ENCODE data around the gene CDK14. TPM values are rescaled to one million over a fixed set of nuclear protein-coding genes. Genes with fewer than 3 reads are reported as not detected.

Gene CDK14
- total and polyA plus RNA-seq, 2 of the 8 experiments (the other 6 are each of a cell fraction or from before 2014, with no cell fraction given) = 5.5 to 47.3 TPM

- Histone ChIP-seq H3K4me2 (ENCODE audit: insufficient read depth in 1 of 2, low read depth in 2 of 2, low read length in 2 of 2) (no peak overlapping the region), H3K18ac (ENCODE audit: extremely low read depth, low read length) (no peak overlapping the region), H4K8ac (ENCODE audit: extremely low read depth, insufficient read depth, low read length) (no peak overlapping the region), H3K9me3 (ENCODE audit: insufficient read depth in 2 of 2, low read depth in 1 of 2, low read length in 1 of 2) (no peaks in the 10 kb centered on the region), H2BK5ac (ENCODE audit: low read depth, low read length) (no peak overlapping the region), H2AFZ (ENCODE audit: low read length) (no peak overlapping the region), H3K23ac (ENCODE audit: insufficient read length) (no peak overlapping the region), H3K4me1 (replicated peaks in 1 of 4; ENCODE audit: control insufficient read depth in 3 of 4, insufficient read depth in 4 of 4, low read length in 3 of 4) (no peaks in the 10 kb centered on the region), H2BK120ac (replicated peaks; ENCODE audit: low read depth, low read length) (no peak overlapping the region), H3K23me2 (ENCODE audit: low read depth, low read length) (no peaks in the 10 kb centered on the region), H3K79me2 (ENCODE audit: control insufficient read depth in 1 of 2, insufficient read depth in 2 of 2, low read length in 2 of 2) (no peaks in the 10 kb centered on the region), H3K36me3 (ENCODE audit: control insufficient read depth in 2 of 4, insufficient read depth in 4 of 4, low read length in 3 of 4) (no peaks in the 10 kb centered on the region), H2BK15ac (ENCODE audit: low read length) (no peak overlapping the region), H3K56ac (replicated peaks; ENCODE audit: insufficient read length, low read depth, low read length) (no peak overlapping the region), H3K27me3 (replicated peaks in 1 of 4; ENCODE audit: control insufficient read depth in 3 of 4, extremely low read depth in 1 of 4, insufficient read depth in 3 of 4, low read length in 3 of 4) (no peaks in the 10 kb centered on the region), H4K91ac (replicated peaks; ENCODE audit: insufficient read length, low read length) (no peak overlapping the region), H3K79me1 (ENCODE audit: low read depth, low read length) (no peaks in the 10 kb centered on the region), H3K4me3 (ENCODE audit: extremely low read depth in 1 of 4, insufficient read depth in 2 of 4, low read depth in 3 of 4, low read length in 4 of 4) (no peak overlapping the region), H2BK12ac (ENCODE audit: low read depth, low read length) (no peak overlapping the region), H3K9ac (replicated peaks in 1 of 4; ENCODE audit: extremely low read depth in 1 of 4, low read depth in 3 of 4, low read length in 3 of 4) (no peak overlapping the region), H4K5ac (ENCODE audit: insufficient read length, low read depth, low read length) (no peak overlapping the region), H3K14ac (ENCODE audit: insufficient read length) (no peak overlapping the region), H2AK5ac (ENCODE audit: low read depth, low read length) (no peak overlapping the region), H3K4ac (replicated peaks; ENCODE audit: insufficient read length, low read depth, low read length) (no peak overlapping the region), H4K20me1 (replicated peaks in 1 of 2; ENCODE audit: control insufficient read depth in 1 of 2, insufficient read depth in 2 of 2, low read length in 2 of 2) (no peaks in the 10 kb centered on the region), H2BK20ac (ENCODE audit: low read length) (no peak overlapping the region), H3K27ac (ENCODE audit: low read depth, low read length) (no peak overlapping the region)
- TF ChIP-seq TEAD4 (IDR thresholded peaks at IDR 0.05; ENCODE audit: low read depth, low read length) (no peak), YY1 (IDR thresholded peaks at IDR 0.05; ENCODE audit: low read depth, low read length) (no peak), TAF1 (IDR thresholded peaks at IDR 0.05; ENCODE audit: low read depth, low read length) (no peak), EP300 (IDR thresholded peaks at IDR 0.05; ENCODE audit: borderline replicate concordance in 1 of 2, low read depth in 2 of 2, low read length in 2 of 2) (no peak), CREB1 (IDR thresholded peaks at IDR 0.05) (no peak), ZNF274 (IDR thresholded peaks at IDR 0.05; ENCODE audit: borderline replicate concordance, extremely low read depth, low read length) (no peak)
- DNase-seq (ENCODE audit: low read depth in 1 of 2, low spot score in 2 of 2) (no peak), FAIRE-seq (no peak)
- ChIA-PET CTCF (ENCODE audit: partially characterized antibody) (interaction anchor here (0.5 to 0.8 kb wide), 2 partner anchors 92 to 263 kb away, joined by 3 to 4 read pairs; no protein-coding TSS in a partner anchor), POLR2A (ENCODE audit: partially characterized antibody) (no interaction called here)
- WGBS, 2 experiments (ENCODE audit: extremely low coverage in 1 of 2, insufficient coverage in 1 of 2, insufficient read length in 1 of 2, insufficient replicate concordance in 2 of 2, low coverage in 1 of 2, low lambda C conversion rate in 2 of 2, missing lambda C conversion rate in 1 of 2) = 95% methylated on average over 2 of the region's 2 CpGs; no CpG with 5 or more reads in 1 of the 2 experiments
Observed at GRCh38 chr7:91019686-91020385, 423.7 kb downstream of the CDK14 start.
